ENCODE data around the gene NAP1L1. TPM values are rescaled to one million over a fixed set of nuclear protein-coding genes. Genes with fewer than 3 reads are reported as not detected.

NAP1L1 gene
- total RNA-seq, 4 donors from 2014 or later, result 336 to 660 (median 421) TPM

- ATAC-seq (no peak), DNase-seq (no peak)
- TF ChIP-seq CTCF (IDR thresholded peaks at IDR 0.05 in 4 of 5, conservative IDR thresholded peaks at IDR 0.05 in 1 of 5) (no peak), POLR2A (IDR thresholded peaks at IDR 0.05) (no peak)
- in situ Hi-C loops (cut with MboI; ENCODE audit: low sequenced_read_pairs in 4 of 4) (no loop called here), intact Hi-C loops (cut with DNase I; ENCODE audit: low total_unique reads) (no loop called here)
- no peaks in the 10 kb centered on the region for H3K27me3 ChIP-seq
- no peaks in the 10 kb centered on the region for H3K36me3 ChIP-seq
- no peaks in the 10 kb centered on the region for H3K9me3 ChIP-seq
- H3K4me1 ChIP-seq, result no peaks in the 10 kb centered on the region
- H3K4me3 ChIP-seq, result no peak overlapping the region
- no peak overlapping the region for H3K27ac ChIP-seq
These were observed 35.4 kb upstream of the NAP1L1 start for GRCh38 chr12:76119887-76120286.

- H3K4me1 ChIP-seq, result no peaks in the 10 kb centered on the region
- H3K36me3 ChIP-seq, result no peaks in the 10 kb centered on the region
- TF ChIP-seq CTCF (IDR thresholded peaks at IDR 0.05 in 4 of 5, conservative IDR thresholded peaks at IDR 0.05 in 1 of 5) (no peak), POLR2A (IDR thresholded peaks at IDR 0.05) (no peak)
- H3K27me3 ChIP-seq, result no peaks in the 10 kb centered on the region
- H3K9me3 ChIP-seq, result no peaks in the 10 kb centered on the region
- no peak overlapping the region for H3K27ac ChIP-seq
- no peak overlapping the region for H3K4me3 ChIP-seq
- ATAC-seq (no peak), DNase-seq (no peak)
- intact Hi-C loops (cut with DNase I; ENCODE audit: low total_unique reads), result no loop called here
- in situ Hi-C loops (cut with MboI; ENCODE audit: low sequenced_read_pairs in 4 of 4), result no loop called here
These were observed 33.3 kb upstream of the NAP1L1 start for GRCh38 chr12:76117751-76118150.

GRCh38 chr12:76117067-76117691 lies 32.7 kb upstream of the NAP1L1 start:
- no peaks in the 10 kb centered on the region for H3K4me1 ChIP-seq
- TF ChIP-seq POLR2A (IDR thresholded peaks at IDR 0.05) (no peak), CTCF (IDR thresholded peaks at IDR 0.05 in 4 of 5, conservative IDR thresholded peaks at IDR 0.05 in 1 of 5) (no peak)
- no peaks in the 10 kb centered on the region for H3K36me3 ChIP-seq
- no peak for DNase-seq
- H3K27me3 ChIP-seq, result no peaks in the 10 kb centered on the region
- in situ Hi-C loops (cut with MboI; ENCODE audit: low sequenced_read_pairs in 4 of 4) (no loop called here), intact Hi-C loops (cut with DNase I; ENCODE audit: low total_unique reads) (no loop called here)
- no peaks in the 10 kb centered on the region for H3K9me3 ChIP-seq
- H3K4me3 ChIP-seq, result no peak overlapping the region
- no peak overlapping the region for H3K27ac ChIP-seq
- no peak for ATAC-seq

GRCh38 chr12:76113800-76114757 lies 29.6 kb upstream of the NAP1L1 start:
- no peaks in the 10 kb centered on the region for H3K4me1 ChIP-seq
- no peak overlapping the region for H3K27ac ChIP-seq
- no peaks in the 10 kb centered on the region for H3K9me3 ChIP-seq
- intact Hi-C loops (cut with DNase I; ENCODE audit: low total_unique reads) (no loop called here), in situ Hi-C loops (cut with MboI; ENCODE audit: low sequenced_read_pairs in 4 of 4) (no loop called here)
- no peaks in the 10 kb centered on the region for H3K36me3 ChIP-seq
- DNase-seq, result no peak
- TF ChIP-seq CTCF (IDR thresholded peaks at IDR 0.05 in 4 of 5, conservative IDR thresholded peaks at IDR 0.05 in 1 of 5) (no peak), POLR2A (IDR thresholded peaks at IDR 0.05) (no peak)
- H3K4me3 ChIP-seq, result no peak overlapping the region
- ATAC-seq, result no peak
- H3K27me3 ChIP-seq, result no peaks in the 10 kb centered on the region
